Measurements from ENCODE around the gene PLPP3.

- TF ChIP-seq CTCF (IDR thresholded peaks at IDR 0.05): no peak
- no peak for TF ChIP-seq ZFX (IDR thresholded peaks at IDR 0.05; ENCODE audit: borderline replicate concordance)
These were observed 85.5 kb downstream of the PLPP3 start for GRCh38 chr1:56493826-56494225.

Data from 22Rv1 (cell line).